Measurements from ENCODE around the gene OXCT2. TPM values are rescaled to one million over a fixed set of nuclear protein-coding genes. Genes with fewer than 3 reads are reported as not detected.

The OXCT2 gene
- total RNA-seq, 4 donors from 2014 or later: 0.15 to 6.6 (median 1.4) TPM; not detected in 1

- no peak for TF ChIP-seq CTCF (IDR thresholded peaks at IDR 0.05)
- TF ChIP-seq POLR2A (IDR thresholded peaks at IDR 0.05): no peak
- intact Hi-C loops (cut with DNase I; ENCODE audit: low total_unique reads): no loop called here
- H3K4me3 ChIP-seq (ENCODE audit: low read depth, poor library complexity, severe bottlenecking): no peak overlapping the region
- DNase-seq (ENCODE audit: low spot score in 2 of 2): peak in 1 of 2 donors; percentile 82
- WGBS, 2 donors: 83 to 93% methylated on average over 9 of the region's 9 CpGs
Observed at GRCh38 chr1:39761016-39761415, 10.1 kb downstream of the OXCT2 start.

GRCh38 chr1:39760074-39761008 lies 10.8 kb downstream of the OXCT2 start:
- H3K4me3 ChIP-seq (ENCODE audit: low read depth, poor library complexity, severe bottlenecking): no peak overlapping the region
- 90 to 96% methylated on average over 11 to 16 of the region's 16 CpGs for WGBS, 2 donors
- TF ChIP-seq CTCF (IDR thresholded peaks at IDR 0.05) (no peak), POLR2A (IDR thresholded peaks at IDR 0.05) (no peak)
- peak in 1 of 2 donors; percentile 73 for DNase-seq (ENCODE audit: low spot score in 2 of 2)
- intact Hi-C loops (cut with DNase I; ENCODE audit: low total_unique reads): no loop called here

- intact Hi-C loops (cut with DNase I; ENCODE audit: low total_unique reads): no loop called here
- H3K4me3 ChIP-seq (ENCODE audit: low read depth, poor library complexity, severe bottlenecking): no peak overlapping the region
- no peak for DNase-seq (ENCODE audit: low spot score in 2 of 2)
- TF ChIP-seq POLR2A (IDR thresholded peaks at IDR 0.05) (no peak), CTCF (IDR thresholded peaks at IDR 0.05) (no peak)
Observed at GRCh38 chr1:39759436-39759726, 11.8 kb downstream of the OXCT2 start.

GRCh38 chr1:39758556-39759435 lies 12.4 kb downstream of the OXCT2 start:
- WGBS, 2 donors: 91 to 93% methylated on average over 14 to 16 of the region's 16 CpGs
- no peak for DNase-seq (ENCODE audit: low spot score in 2 of 2)
- H3K4me3 ChIP-seq (ENCODE audit: low read depth, poor library complexity, severe bottlenecking): no peak overlapping the region
- no peak for TF ChIP-seq CTCF (IDR thresholded peaks at IDR 0.05)
- no peak for TF ChIP-seq POLR2A (IDR thresholded peaks at IDR 0.05)
- intact Hi-C loops (cut with DNase I; ENCODE audit: low total_unique reads): no loop called here

GRCh38 chr1:39757501-39757900 lies 13.6 kb downstream of the OXCT2 start:
- WGBS, 2 donors: 82 to 86% methylated on average over 5 of the region's 5 CpGs
- DNase-seq (ENCODE audit: low spot score in 2 of 2): no peak
- no peak overlapping the region for H3K4me3 ChIP-seq (ENCODE audit: low read depth, poor library complexity, severe bottlenecking)
- intact Hi-C loops (cut with DNase I; ENCODE audit: low total_unique reads): no loop called here
- TF ChIP-seq CTCF (IDR thresholded peaks at IDR 0.05): no peak
